HG03280 (cell line): ENCODE data around the gene ARTN.

Experiments
- ATAC-seq: cut with Tn5 transposase; IDR thresholded peaks from one replicate; pipeline ENCODE4 v1.9.1; 2021; ENCODE audit warnings: mild to moderate bottlenecking, moderate library complexity; ENCODE audit not compliant: unreplicated experiment

ARTN gene

GRCh38 chr1:43921022-43921421 lies 12.6 kb upstream of the ARTN start:
- no peak for ATAC-seq

DNA sequence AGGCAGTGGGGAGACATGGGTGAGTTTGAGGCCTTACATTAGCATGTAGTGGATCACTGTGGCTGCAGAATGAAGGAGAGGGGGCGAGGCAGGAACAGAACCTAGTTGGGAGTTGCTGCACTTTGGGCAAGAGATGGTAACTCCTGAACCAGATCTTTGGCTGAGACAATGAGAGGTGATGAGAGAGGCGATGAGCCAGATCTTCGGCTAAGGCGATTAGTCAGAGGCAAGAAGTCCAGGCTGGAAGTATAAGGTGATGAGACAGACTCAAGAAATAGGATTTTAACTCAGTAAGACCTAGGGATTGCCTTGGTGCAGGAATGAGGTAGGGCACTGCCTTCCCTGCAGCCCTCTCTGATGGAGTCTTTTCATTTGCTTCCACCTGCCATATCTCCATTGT lies 9.1 kb upstream of the ARTN start:
- ATAC-seq, result no peak

DNA sequence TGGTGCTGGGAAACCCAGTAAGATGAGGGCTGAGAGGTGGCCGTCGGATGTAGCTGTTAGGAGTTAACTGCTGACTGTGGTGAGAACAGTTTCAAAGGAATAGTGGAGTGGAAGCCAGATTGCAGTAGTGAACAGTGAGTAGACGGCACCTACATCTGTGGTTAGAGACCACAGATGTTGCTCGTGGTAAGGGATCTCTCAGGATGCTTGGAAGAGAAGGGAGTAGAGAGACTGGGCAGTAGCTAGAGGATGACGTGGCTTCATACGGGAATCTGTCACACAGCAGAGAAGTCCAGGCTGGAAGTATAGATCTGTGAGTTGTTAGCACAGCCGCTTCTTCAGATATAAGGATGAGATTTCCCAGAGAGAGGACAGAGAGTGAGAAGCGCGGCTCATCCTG lies 7.8 kb upstream of the ARTN start:
- ATAC-seq, result no peak

GRCh38 chr1:43930168-43930948 lies 3.2 kb upstream of the ARTN start:
- ATAC-seq, result no peak

GRCh38 chr1:43930949-43931275 lies 2.7 kb upstream of the ARTN start:
- no peak for ATAC-seq

DNA sequence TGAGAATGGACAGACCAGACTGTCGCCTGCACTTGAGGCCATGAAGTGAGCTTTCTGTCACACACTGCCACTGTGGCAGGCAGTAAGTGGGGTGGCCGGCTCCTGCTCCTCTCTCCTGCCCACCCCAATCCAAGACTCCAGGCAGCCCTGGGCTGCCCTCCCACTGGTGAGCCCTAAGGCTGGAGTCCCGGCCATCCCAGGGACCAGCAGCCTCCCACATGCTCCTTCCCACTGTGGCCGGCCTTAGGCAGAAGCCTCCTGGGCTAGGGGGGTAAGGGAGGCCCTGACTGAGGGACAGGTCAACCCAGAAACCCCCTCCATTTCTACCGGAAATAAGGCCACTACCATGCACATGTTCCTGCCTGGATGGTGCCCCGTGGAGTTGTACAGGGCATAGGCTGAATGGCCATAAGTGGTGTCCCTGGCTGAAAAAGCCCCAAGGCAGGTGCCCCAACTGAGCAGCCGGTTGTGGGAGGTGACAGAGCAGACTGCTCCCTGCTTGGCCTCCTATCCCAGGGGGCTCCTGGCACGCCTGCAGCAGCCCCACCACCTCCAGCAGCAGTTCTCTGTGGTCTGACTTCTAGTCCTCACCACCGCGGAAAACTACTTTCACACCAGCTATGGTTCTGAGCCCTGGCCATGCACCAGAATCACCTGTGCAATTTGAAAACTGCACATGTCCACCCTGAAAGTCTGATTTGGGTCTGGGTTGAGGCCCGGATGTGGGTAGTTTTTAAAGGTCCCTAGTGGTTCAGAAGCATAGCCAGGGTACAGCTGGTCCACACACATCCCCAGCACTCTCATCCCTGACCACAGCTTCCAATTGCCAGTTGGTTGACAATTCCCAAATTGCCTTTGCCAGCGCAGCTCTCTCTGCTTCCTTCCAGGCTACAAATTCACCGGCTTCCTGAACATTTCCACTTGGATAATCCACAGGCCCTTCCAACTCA lies 1.6 kb upstream of the ARTN start:
- ATAC-seq, result no peak

DNA sequence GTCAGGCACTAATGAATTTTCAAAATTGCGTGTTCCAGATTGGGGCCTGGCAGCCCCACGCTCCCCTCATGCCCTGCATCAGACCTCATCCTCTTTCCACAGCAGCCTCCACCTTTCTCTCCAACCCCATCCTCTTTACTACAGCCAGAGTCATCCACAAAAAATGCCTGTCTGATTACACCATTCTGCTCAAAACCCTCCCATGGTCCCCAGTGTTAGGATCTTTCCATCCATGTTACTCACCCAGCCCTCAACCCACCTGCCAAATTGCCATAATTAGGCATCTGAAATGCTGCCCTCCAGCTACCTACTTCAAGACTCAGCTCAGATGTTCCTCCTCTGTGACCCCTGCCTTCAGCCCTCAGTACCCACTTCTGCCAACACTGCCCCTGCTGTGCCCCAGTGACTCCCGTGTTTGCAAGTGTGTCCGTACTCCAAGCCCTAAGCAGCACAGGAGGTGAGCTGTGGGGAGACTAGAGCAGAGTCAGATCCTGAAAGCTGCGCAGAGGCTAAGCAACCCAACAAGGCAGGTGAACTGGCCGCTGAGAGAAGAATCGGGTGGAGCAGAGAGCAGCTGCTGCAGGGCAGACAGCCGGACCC lies 715 bp upstream of the ARTN start:
- no peak for ATAC-seq

- ATAC-seq, result no peak
Observed at GRCh38 chr1:43934101-43934985, 742 bp downstream of the ARTN start.

- ATAC-seq, result no peak
Observed at GRCh38 chr1:43934986-43935324, 1.4 kb downstream of the ARTN start.

DNA sequence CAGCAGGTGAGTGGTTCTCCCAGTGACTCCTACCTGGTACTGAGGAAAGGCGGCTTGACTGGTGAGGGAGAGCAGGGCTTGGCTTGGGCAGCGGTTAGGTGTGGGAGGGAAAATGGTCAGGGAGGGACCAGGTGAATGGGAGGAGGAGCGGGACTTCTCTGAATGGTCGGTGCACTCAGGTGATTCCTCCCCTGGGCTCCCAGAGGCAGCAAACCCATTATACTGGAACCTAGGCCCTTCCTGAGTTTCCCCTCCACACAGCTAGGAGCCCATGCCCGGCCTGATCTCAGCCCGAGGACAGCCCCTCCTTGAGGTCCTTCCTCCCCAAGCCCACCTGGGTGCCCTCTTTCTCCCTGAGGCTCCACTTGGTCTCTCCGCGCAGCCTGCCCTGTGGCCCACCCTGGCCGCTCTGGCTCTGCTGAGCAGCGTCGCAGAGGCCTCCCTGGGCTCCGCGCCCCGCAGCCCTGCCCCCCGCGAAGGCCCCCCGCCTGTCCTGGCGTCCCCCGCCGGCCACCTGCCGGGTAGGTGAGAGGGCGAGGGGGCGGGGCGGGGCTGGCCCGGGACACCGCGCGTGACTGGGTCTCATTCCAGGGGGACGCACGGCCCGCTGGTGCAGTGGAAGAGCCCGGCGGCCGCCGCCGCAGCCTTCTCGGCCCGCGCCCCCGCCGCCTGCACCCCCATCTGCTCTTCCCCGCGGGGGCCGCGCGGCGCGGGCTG lies 2.3 kb downstream of the ARTN start:
- ATAC-seq, result no peak

DNA sequence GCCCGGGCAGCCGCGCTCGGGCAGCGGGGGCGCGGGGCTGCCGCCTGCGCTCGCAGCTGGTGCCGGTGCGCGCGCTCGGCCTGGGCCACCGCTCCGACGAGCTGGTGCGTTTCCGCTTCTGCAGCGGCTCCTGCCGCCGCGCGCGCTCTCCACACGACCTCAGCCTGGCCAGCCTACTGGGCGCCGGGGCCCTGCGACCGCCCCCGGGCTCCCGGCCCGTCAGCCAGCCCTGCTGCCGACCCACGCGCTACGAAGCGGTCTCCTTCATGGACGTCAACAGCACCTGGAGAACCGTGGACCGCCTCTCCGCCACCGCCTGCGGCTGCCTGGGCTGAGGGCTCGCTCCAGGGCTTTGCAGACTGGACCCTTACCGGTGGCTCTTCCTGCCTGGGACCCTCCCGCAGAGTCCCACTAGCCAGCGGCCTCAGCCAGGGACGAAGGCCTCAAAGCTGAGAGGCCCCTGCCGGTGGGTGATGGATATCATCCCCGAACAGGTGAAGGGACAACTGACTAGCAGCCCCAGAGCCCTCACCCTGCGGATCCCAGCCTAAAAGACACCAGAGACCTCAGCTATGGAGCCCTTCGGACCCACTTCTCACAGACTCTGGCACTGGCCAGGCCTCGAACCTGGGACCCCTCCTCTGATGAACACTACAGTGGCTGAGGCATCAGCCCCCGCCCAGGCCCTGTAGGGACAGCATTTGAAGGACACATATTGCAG lies 3.0 kb downstream of the ARTN start:
- ATAC-seq, result no peak

- no peak for ATAC-seq
Observed at GRCh38 chr1:43937179-43937865, 3.7 kb downstream of the ARTN start.

GRCh38 chr1:43938383-43938782 lies 4.8 kb downstream of the ARTN start:
- ATAC-seq, result no peak

DNA sequence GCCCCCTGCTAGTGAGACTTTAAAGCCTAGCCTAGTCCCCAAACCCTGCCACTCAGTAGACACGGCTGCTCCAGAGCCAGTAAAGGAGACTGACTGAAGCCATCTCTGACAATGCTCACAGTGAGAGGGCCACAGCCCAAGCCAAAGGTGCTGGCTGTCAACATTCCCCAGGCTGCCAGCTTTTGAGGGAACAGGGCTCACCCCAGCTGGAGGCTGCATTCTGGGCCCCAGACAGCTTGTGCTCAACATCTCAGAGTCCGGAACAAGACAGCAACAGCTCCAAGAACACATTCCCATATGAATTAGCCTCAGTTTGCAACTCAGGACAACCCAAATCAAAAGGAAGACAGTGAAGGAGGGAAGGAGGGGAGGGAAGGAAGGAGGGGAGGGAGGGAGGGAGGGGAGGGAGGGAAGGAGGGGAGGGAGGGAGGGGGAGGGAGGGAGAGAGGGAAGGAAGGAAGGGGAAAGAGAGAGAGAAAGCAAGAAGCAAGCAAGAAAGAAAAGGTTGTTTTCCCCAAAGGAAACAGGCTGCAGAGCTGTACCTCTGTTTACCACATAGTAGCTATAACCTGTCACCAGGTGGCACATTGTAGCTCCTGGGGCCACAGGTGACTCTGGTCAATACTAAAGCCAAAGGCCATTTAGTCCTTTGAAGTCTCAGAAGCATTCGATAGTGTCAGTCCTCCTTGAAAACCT lies 5.4 kb downstream of the ARTN start:
- no peak for ATAC-seq

GRCh38 chr1:43942411-43942810 lies 8.8 kb downstream of the ARTN start:
- no peak for ATAC-seq

DNA sequence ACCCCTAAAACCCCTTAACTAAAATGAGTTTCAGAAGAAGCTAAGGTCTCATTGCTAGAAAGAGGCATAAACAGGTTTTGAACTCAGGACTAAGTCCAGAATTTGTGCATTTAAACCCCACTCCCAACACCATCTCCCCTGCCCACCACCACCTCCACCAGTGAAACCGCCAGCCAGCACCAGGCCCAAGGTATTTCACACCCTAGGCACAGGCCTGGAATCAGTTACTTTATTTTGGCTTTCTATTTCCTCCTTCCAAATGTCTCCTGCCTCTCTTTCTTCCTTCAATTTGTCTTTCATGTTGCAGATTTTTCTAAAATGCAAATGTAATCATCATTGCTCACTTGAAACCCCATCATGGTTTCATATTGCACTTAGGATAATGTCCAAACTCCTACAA lies 11.3 kb downstream of the ARTN start:
- no peak for ATAC-seq

DNA sequence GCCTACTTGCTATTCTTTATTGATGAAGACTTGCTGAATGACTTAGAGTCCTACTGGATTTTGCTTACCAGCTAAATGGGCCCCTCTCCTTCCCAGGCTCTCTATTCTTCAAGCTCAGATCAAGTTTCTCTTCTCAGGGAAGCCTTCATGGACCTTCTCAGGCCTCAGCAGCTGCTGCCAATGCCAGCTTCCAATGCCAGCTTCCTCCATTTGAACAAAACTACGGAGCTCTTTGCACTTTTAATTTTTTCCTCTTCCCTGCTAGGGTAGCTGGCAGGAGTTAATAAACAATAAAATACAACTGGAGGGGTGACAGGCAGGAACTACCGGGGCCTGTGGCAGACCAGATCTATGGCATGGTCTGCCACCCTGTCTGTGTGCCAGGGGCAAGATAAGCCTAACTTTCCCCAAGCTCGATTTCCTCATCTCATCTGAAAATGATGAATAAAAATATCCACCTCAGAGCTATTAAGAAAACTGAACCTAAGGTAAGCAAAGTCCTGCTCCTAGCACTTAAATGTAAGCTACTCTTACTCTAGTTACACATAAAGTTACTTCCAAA lies 12.2 kb downstream of the ARTN start:
- no peak for ATAC-seq
